Activated CD4-positive, alpha-beta T cell treated with anti-CD3 and anti-CD28 coated beads for 24 hours (primary cell): ENCODE data around the gene RBM33.

Experiments used
- DNase-seq, 2 donors: peaks; one replicate each; pipeline ENCODE4 v3.0.0-alpha.2; 2020; ENCODE audit warnings: low read depth in 2 of 2

RBM33 gene

DNA sequence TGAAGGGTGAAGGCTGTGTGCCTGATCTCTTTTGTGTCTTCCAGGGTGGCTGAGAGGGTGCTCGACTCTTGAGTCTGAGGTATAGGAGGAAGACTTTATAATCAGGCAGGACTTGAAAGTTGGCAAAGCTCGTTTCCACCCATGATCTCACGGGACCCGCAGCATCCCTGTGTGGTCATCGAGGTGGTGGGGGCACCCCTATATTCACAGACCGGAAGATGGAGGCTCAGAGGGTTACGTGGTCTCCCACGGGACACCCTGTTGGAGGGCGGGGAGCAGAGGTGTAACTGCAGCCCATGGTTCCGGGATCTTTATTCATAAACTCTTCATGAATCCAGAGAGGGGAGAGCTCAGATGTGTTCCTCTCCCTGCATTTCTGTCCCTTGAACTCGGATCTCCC is 177.4 kb downstream of the RBM33 start:
- no peak for DNase-seq

GRCh38 chr7:155824227-155824886 is 179.9 kb downstream of the RBM33 start:
- no peak for DNase-seq

DNA sequence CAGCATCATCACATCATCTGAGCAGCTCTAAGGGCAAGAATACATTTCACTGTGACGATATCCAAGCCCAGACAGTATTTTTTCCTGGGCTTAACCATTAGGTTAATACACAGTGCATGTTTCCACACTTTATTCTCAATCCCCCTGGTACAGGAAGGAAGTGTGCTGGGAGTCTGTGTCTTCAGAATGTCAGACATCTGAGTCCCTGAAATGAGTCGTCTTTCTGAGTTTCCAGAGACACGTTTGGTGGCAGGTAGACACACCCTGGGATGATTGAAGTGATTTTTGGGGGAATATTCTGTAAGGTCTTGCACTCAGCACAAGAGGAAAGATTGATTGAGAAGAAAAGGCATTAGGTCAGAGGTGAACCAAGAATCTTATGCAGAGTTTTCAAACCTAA is 180.9 kb downstream of the RBM33 start:
- no peak for DNase-seq

DNA sequence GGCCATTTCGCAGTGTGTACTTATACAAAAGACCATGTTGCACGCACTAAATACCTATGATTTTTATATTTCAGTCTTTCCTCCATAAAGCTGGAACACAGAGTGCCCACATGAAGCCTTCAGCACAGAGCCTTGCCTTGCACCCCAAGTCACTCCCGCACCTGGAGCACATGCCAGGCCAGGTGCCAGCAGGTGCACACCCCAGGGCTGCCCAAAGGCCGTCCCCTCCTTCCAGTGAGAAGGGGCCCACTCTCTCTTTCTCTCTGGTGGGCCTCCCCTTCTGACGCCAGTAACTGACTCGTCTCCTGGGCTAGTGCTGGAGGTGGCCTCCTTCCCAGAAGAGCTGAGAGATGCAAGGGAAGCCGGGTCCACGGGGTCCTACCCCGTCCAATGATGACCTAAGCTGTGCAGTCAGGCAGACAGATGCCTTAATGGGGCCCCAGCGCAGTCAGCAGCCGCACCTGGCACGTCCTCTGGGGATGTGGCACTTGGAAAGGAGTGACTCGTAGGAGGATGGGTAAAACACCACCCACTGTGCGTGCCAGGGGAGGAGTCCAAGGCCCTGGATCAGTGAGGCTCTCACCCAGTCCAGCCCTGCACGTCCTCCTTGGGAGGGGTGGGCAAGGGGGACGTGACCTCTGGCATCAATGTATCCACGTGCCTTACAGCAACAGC is 185.5 kb downstream of the RBM33 start:
- no peak for DNase-seq
